Memory B cell (primary cell): ENCODE measurements around the gene BICD2.
A peak's percentile ranks its signal among the peaks of the same experiment; 100 is the strongest.
"Not testable (repeated sequence)": the region's sequence is repeated elsewhere in the genome, so short reads cannot be mapped to it uniquely, and the experiment has no call there.

ENCODE experiments used
- ATAC-seq: fragments of 150-1000 bp; cut with Tn5 transposase; 2 replicates; pipeline ENCODE4 v1.10.0; 2021; ENCODE audit warnings: low read depth, mild to moderate bottlenecking, moderate library complexity
- DNase-seq, 2 donors: peaks; one replicate each; pipeline ENCODE4 v3.0.0; 2022; ENCODE audit warnings: low spot score in 2 of 2
- H3K27ac Mint-ChIP-seq: one replicate; pipeline ENCODE4 v1.8.0; 2022; ENCODE audit warnings: mild to moderate bottlenecking, moderate library complexity, mixed read lengths
- H3K27me3 Mint-ChIP-seq: one replicate; pipeline ENCODE4 v1.8.0; 2022; ENCODE audit warnings: mixed read lengths
- H3K36me3 Mint-ChIP-seq: one replicate; pipeline ENCODE4 v1.8.0; 2022; ENCODE audit warnings: mild to moderate bottlenecking, mixed read lengths
- H3K4me1 Mint-ChIP-seq: one replicate; pipeline ENCODE4 v1.8.0; 2022; ENCODE audit warnings: mixed read lengths
- H3K4me3 Mint-ChIP-seq: one replicate; pipeline ENCODE4 v1.8.0; 2022; ENCODE audit warnings: mild to moderate bottlenecking, moderate library complexity, mixed read lengths
- H3K9me3 Mint-ChIP-seq: one replicate; pipeline ENCODE4 v1.8.0; 2022; ENCODE audit warnings: mixed read lengths

Gene BICD2

DNA sequence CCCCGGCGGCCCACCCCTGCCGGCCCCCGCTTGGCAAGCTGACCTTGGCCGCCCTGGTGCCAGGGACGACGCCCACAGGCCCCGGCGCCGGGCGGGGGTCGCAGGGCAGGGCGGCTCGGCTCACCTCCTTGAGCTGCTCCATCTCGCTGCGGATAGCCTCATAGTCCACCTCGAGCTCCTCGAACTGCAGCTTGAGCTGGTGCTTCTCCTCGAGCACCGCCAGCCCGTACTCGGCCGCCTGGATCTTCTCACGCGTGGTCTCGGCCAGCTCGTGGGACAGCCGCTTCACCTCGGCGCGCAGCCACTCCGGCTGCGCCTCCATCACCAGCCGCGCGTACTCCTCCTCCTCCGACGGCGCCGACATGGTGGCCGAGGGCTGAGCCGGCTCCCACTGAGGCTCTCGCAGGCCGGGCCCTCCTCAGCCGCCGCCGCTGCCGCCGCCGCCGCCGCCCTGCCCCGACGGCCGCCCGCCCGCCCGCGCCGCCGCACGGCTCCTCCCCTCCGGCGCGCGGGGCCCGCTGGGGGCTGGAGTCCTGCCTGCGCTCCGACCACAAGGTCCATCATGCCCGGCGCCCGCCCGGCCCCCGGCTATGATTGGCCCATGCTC is at the start of gene BICD2:
Gene BICD2 (minus strand): TSS at position 453 of the 607 bp plus-strand sequence. CDS start 89 bp downstream, at position 364.
- ATAC-seq = no peak

DNA sequence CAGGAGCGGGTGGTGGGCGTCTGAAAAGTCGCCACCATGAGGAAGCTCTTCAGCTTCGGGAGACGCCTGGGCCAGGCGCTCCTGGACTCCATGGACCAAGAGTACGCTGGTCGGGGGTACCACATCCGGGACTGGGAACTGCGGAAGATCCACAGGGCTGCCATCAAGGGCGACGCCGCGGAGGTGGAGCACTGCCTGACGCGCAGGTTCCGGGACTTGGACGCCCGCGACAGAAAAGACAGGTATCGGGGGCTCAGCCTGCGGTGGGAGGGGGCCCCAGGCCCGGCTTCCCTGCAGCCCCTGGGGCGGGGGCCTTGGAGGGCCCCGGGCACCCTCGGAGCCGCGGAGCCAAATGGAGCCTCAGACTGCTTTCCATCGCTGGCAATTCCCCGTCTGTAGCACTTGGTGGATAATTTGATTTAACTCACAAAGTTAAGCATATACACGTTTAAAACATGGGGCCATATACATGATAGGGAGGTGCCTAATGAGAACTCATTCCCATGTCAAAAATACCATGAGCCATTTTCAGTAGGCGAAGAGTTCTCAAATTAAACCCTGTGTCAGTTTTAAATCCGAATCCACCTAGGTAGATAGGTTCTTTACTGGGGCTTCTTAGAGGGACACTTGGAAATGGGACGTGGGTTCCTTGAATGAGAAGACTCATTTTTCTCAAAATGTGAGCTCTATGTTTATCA is 45.1 kb upstream of the BICD2 start:
- not testable (repeated sequence) for H3K36me3 Mint-ChIP-seq, H3K27ac Mint-ChIP-seq, ATAC-seq, DNase-seq, H3K4me1 Mint-ChIP-seq, H3K9me3 Mint-ChIP-seq
- peak overlapping the region; percentile 88 for H3K4me3 Mint-ChIP-seq
- H3K27me3 Mint-ChIP-seq = peaks cover 10% of the 10 kb centered on the region

More for the DNA sequence above, at the start of gene BICD2:
- Mint-ChIP-seq H3K9me3 (no peaks in the 10 kb centered on the region), H3K27me3 (no peaks in the 10 kb centered on the region), H3K36me3 (no peaks in the 10 kb centered on the region), H3K4me1 (peaks cover 46% of the 10 kb centered on the region), H3K4me3 (peak within 1 kb of the TSS; percentile 98), H3K27ac (peak within 1 kb of the TSS; percentile 92)
- no peak for DNase-seq

DNA sequence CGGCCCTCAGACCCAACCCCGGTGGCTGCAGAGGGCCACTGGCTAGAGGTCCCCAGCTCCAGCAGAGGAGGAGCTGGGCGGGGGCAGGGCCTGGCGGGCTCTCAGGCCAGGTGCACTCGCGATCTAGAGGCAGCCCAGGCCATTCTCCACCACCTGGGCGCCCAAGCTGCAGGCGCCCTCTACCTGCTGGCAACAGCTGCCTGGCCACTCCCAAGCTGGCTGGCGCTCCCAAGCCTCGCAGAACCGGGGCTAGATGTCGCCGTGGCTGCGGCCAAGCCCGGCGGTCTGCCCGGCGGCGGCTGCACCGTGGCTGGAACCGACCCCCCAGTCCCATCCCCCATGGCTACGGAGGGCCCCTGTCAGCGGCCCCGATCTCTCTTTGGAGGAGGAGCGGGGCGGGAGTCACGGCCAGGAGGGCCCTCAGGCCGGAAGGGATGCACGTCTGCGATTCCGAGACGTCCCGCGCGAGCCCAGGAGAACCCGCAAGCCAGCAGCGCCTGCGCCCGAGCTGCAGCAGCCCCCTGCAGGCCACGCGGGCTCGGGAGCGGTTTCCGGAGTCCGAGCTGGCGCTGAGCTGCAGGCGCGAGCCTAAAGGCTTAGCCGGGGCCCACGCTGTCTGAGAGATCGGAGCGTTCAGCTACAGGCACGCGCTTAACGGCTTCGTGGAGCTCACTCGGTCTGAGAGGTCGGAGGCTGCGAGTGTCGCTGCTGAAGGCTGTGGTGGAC is 44.3 kb upstream of the BICD2 start:
- Mint-ChIP-seq H3K36me3 (no peaks in the 10 kb centered on the region), H3K27me3 (peaks cover 10% of the 10 kb centered on the region), H3K27ac (no peak overlapping the region), H3K4me3 (peak overlapping the region; percentile 88), H3K9me3 (no peaks in the 10 kb centered on the region), H3K4me1 (peaks cover 4% of the 10 kb centered on the region)
- DNase-seq (peak; percentile 26 to 57), ATAC-seq (peak; percentile 70)

DNA sequence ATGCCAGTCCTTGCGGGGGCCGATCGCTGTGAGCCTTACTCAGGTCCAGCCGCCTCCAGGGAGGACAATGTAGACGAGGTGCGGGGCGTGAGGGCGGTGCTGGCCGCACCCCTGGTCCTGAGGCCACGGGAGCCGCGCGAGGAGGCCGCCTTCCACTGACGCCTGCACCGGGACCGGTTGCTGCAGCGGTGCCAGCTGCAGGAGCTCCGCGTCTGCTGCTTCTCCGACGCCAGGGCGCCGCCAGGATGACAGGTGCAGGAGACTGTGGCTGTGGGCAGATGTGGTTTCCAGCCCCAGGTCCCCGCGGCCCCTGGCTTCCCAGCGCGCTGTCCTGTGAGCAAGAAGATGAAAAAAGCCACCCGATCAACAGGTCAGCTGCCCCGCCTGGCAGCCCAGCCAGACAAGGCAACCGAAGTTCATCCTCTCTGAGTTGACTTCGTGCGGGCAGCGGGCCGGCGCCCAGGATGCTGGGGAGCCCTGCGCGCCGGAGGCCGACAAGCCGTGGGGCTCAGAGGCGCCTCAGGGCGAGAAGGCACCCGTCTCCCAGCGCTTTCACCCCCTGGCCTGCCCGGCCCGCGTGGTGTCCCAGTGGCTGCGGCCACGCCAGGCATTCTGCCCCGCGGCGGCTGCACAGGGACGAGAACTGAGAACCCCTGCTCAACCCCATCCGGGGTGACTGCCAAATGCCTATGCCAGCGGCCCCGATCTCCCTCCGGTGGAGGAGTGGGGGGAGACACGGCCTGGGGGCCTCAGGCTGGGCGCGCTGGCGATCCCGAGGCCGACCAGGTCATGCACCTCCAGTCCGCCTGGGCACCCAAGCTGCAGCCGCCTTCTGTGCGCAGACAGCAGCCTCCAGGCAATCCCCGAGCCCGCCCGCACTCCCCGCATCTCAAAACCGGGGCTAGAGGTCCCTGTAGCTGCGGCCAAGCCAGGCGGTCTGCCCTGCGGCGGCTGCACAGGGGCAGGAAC is 43.4 kb upstream of the BICD2 start:
- Mint-ChIP-seq H3K4me1 (peaks cover 4% of the 10 kb centered on the region), H3K36me3 (no peaks in the 10 kb centered on the region), H3K27me3 (peaks cover 7% of the 10 kb centered on the region), H3K4me3 (peak overlapping the region; percentile 88), H3K9me3 (no peaks in the 10 kb centered on the region), H3K27ac (no peak overlapping the region)
- peak; percentile 39 for ATAC-seq
- DNase-seq = peak; percentile 18 to 47

DNA sequence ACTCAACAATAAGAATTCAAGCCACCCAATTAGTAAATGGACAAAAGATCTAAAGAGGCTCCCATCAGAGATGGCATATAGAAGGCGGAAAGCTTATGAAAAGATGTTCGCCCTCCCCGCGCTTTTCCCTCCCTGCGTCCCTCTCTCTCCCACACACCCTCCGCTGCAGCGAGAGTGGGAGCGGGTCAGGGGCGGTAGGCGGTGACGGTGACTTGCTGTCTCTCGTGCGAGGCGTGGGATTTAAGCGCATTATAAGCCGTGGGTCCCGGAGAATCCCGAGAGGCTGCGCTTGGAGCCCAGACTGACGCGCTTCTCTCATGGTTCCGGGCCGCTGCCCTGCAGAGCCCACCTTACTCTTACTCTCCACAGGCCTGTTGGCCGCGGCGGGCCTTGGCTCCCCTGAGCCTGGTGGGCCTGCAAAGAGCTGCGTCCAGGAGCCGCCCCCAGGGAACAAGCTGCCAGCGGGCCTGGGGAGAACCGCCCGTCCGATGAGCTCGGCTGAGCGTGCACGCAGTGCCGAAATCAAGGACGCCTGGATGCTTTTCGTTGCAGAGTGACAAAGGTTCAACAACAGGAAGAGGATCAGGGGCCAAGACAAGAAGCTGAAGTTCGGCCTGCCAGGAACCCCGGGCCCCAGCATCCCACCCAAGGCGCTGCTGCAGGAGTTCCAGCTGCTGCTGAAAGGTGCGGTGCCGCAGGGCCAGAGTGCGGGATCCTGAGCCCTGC is 42.6 kb upstream of the BICD2 start:
- no peak for ATAC-seq
- Mint-ChIP-seq H3K4me3 (peak overlapping the region; percentile 36), H3K27me3 (peaks cover 7% of the 10 kb centered on the region)

DNA sequence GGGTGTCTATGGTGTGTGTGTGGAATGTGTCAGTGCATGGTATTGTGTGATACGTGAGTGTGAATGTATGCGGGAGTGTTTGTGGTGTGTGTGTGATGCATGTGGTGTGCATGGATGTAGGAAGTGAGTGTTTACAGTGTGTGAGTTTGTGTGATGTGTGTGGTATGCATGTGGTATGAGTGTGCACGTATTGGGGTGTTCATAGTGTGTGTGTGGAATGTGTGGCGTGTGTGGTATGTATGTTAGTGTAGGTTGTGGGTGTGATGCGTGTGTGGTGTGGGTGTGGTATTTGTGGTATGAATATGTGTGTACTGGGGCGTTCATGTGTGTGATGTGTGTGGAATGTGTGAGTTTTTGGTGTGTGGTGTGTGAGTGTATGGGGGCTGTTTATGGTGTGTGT is 40.1 kb upstream of the BICD2 start:
- Mint-ChIP-seq H3K4me1 (peaks cover 4% of the 10 kb centered on the region), H3K27me3 (peaks cover 3% of the 10 kb centered on the region), H3K4me3 (no peak overlapping the region), H3K27ac (no peak overlapping the region), H3K36me3 (no peaks in the 10 kb centered on the region), H3K9me3 (no peaks in the 10 kb centered on the region)
- DNase-seq (no peak), ATAC-seq (no peak)

More for the DNA sequence above, 42.6 kb upstream of the BICD2 start:
- H3K27ac Mint-ChIP-seq = no peak overlapping the region
- no peak for DNase-seq
- no peaks in the 10 kb centered on the region for H3K36me3 Mint-ChIP-seq
- peaks cover 4% of the 10 kb centered on the region for H3K4me1 Mint-ChIP-seq
- no peaks in the 10 kb centered on the region for H3K9me3 Mint-ChIP-seq

DNA sequence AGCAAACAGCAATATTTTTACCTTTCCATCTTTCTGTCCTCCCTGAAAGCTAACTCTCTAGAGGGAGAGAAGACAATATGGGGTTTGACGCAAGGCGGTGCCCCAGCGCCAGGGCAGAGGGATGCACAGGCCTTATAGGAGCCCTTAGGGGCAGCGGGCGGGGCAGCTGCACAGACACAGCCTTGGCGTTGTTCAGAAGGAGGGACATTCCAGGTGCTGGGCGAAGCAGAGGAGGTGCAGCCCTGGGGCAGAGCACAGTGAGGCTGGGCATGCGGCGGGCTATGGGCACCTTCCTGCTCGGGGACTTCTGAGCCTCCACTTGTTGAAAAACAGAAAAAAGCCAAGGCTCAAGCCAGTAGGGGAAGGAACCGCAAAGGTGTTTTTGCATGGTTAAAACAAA is 33.7 kb upstream of the BICD2 start:
- H3K4me1 Mint-ChIP-seq = no peaks in the 10 kb centered on the region
- no peak overlapping the region for H3K4me3 Mint-ChIP-seq
- peaks cover 7% of the 10 kb centered on the region for H3K27me3 Mint-ChIP-seq
- H3K27ac Mint-ChIP-seq = no peak overlapping the region
- no peaks in the 10 kb centered on the region for H3K9me3 Mint-ChIP-seq
- no peaks in the 10 kb centered on the region for H3K36me3 Mint-ChIP-seq
- DNase-seq = no peak
- ATAC-seq = no peak

DNA sequence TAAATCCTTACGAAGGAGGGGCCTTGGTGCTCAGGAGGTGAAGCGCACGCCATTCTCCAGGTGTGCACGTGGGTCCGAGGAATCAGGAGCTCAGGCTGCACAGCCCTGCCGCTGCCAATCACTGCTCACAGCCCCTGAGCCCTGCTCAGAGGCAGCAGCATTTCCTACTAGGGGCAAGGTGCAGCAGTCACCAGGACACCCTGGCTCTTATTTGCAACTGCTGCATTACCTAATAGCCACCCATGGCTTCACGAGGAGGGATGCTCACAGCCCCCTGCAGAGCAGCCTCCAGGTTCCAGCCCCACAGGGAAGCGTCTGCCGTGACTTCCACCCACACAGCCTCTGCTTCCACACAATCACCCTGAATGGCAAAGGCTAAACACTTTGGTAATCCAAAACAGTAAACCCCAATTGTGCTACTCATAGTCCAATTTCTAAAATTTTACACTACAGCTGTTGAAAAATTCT is 31.7 kb upstream of the BICD2 start:
- not testable (repeated sequence) for H3K9me3 Mint-ChIP-seq, H3K4me1 Mint-ChIP-seq, H3K27me3 Mint-ChIP-seq, DNase-seq, H3K27ac Mint-ChIP-seq, H3K4me3 Mint-ChIP-seq, H3K36me3 Mint-ChIP-seq, ATAC-seq

DNA sequence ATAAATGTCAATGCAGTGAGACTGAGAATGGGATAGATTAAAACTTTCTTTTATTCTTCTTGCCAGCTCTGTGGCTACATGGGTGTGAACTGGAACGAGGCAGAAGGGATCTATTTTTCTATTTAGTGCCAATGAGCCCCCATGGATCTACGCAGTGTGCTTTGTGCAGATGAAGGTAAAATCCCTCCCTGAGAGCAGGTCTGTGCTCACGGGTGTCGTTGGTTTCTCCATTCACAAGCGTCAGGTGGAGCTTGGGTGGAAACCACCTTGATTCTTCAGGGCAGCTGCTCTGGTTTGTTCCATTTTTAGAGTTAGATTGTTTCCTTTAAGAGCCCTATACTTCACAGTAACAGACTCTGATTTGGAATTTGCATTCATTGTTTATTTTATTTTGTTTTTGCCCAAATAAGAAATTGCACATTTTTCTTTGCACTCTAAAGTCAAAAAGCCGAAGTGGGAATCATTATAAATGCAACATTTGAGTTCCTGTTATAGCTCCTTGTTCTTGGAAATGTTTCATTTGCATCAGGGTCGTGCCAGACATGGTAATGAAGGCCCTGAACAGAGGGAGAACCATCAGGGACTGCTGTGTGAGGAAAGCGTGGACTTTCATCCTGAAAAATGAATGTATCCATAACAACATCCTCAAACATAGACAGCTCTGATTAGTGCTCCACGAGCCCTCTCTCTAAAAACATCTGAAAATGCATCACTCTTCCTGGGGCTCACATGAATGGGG is 31.1 kb upstream of the BICD2 start:
- Mint-ChIP-seq H3K4me3 (no peak overlapping the region), H3K27ac (no peak overlapping the region), H3K9me3 (no peaks in the 10 kb centered on the region), H3K4me1 (peaks cover 2% of the 10 kb centered on the region), H3K36me3 (no peaks in the 10 kb centered on the region), H3K27me3 (peaks cover 9% of the 10 kb centered on the region)
- ATAC-seq (peak; percentile 66), DNase-seq (no peak)

DNA sequence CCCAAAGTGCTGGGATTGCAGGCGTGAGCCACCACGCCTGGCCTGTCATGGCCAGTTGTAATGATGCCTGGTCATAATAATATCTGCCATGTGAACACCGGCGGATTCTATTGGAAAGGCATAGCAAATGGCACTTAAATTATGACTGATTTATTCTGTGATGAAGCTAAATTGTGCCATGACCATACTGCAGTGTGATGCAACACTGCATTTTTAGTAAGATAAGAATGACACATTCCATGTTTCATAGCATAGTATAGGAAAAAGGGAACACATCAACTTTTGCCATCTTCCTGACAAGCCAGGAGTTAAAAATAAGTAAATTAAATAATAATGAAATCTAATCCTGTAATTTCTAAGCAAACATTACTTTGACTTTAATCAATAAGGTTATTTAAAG is 30.4 kb upstream of the BICD2 start:
- H3K4me3 Mint-ChIP-seq = no peak overlapping the region
- peaks cover 9% of the 10 kb centered on the region for H3K27me3 Mint-ChIP-seq
- H3K4me1 Mint-ChIP-seq = peaks cover 7% of the 10 kb centered on the region
- H3K36me3 Mint-ChIP-seq = no peaks in the 10 kb centered on the region
- no peak for DNase-seq
- no peak overlapping the region for H3K27ac Mint-ChIP-seq
- no peaks in the 10 kb centered on the region for H3K9me3 Mint-ChIP-seq
- no peak for ATAC-seq

DNA sequence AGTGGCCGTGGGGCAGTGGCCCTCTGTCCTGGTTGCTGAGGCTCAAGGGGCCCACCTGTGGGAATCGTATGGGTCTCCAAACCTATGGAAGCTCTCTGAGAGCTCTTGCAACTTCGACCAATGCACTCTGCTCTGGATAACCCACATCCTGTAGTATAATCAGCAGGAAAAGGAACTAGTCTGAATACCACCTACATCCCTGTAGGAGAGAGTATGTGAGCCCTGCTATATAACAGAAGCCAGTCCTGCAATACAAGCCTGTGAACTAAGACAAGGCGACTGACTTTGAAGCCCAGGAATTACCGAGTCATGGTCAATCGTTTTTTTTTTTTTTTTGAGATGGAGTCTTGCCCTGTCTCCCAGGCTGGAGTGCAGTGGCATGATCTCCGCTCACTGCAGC is 29.8 kb upstream of the BICD2 start:
- H3K36me3 Mint-ChIP-seq = no peaks in the 10 kb centered on the region
- H3K27me3 Mint-ChIP-seq = peaks cover 9% of the 10 kb centered on the region
- no peak for DNase-seq
- H3K27ac Mint-ChIP-seq = no peak overlapping the region
- H3K9me3 Mint-ChIP-seq = no peaks in the 10 kb centered on the region
- no peak for ATAC-seq
- peaks cover 7% of the 10 kb centered on the region for H3K4me1 Mint-ChIP-seq
- H3K4me3 Mint-ChIP-seq = no peak overlapping the region
